Right lobe of liver (tissue), 6 donors: Measurements from ENCODE around the gene ELP2. TPM values are rescaled to one million over a fixed set of nuclear protein-coding genes. Genes with fewer than 3 reads are reported as not detected.

Source experiments
- ATAC-seq, 4 donors: fragments of 200-7000 bp; cut with Tn5 transposase; one replicate each; pipeline ENCODE4 v1.9.1; 2020; ENCODE audit warnings: mild to moderate bottlenecking in 4 of 4, moderate library complexity in 4 of 4
- DNase-seq, 3 donors: peaks; one replicate each; pipeline ENCODE4 v3.0.0-alpha.2; 2020
- H3K27ac ChIP-seq, 3 donors: fragments of 200-600 bp; one replicate each; pipeline ENCODE4 v1.8.0; 2022
- H3K27me3 ChIP-seq, 2 donors: fragments of 200-600 bp; one replicate each; pipeline ENCODE4 v1.8.0; 2022
- H3K36me3 ChIP-seq, 4 donors: fragments of 200-600 bp; sonication (generic) in 1 of 4; one replicate each; pipeline versions ENCODE4 v1.5.1 to v1.8.0; 2017 to 2022; ENCODE audit warnings: control low read depth in 1 of 4
- H3K4me1 ChIP-seq, 4 donors: fragments of 200-600 bp; sonication (generic) in 1 of 4; one replicate each; pipeline versions ENCODE4 v1.5.1 to v1.8.0; 2017 to 2022; ENCODE audit warnings: control low read depth in 1 of 4
- H3K4me3 ChIP-seq, 3 donors: fragments of 200-600 bp; one replicate each; pipeline ENCODE4 v1.8.0; 2022
- H3K9me3 ChIP-seq, 4 donors: fragments of 200-600 bp; sonication (generic) in 1 of 4; one replicate each; pipeline versions ENCODE4 v1.5.1 to v1.8.0; 2017 to 2022; ENCODE audit warnings: control low read depth in 1 of 4
- POLR2A ChIP-seq: fragments of 450-650 bp; IDR thresholded peaks from one replicate; pipeline ENCODE4 v1.6.1; 2017; ENCODE audit warnings: antibody characterized with exemption, mild to moderate bottlenecking
- WGBS: methylation state at CpG from one replicate; pipeline ENCODE4 v1.1.6; 2018; ENCODE audit warnings: low coverage, low lambda C conversion rate; ENCODE audit not compliant: insufficient coverage; ENCODE audit errors: missing lambda C conversion rate; 5-methylcytosine and 5-hydroxymethylcytosine counted together
- intact Hi-C, 2 donors: fragments of 100-400 bp; cut with DNase I; formaldehyde crosslinking; loops; one replicate each; pipeline versions ENCODE4 v1.11.2 to v1.14.1; 2022
- total RNA-seq, 6 experiments: library from RNA; depleted of rRNA in 2 of 6; stranded (reverse); fragments of >200 nt in 2 of 6; fragmentation: NEBNext Ultra II Directional in 3 of 6; extraction: Animal tissue kit (Norgen Biotek cat#: 25700) in 3 of 6; gene quantifications; one replicate each; pipeline versions ENCODE4 v1.1.0 to v1.2.4, GENCODE V29; 2016 to 2023
- TF ChIP-seq, protein P1 (sequence below), 4 donors: fragments of 200-600 bp in 3 of 4; fragments of 450-650 bp in 1 of 4; IDR thresholded peaks; one replicate each; pipeline versions ENCODE4 v1.5.1 to v1.8.0; 2016 to 2022; ENCODE audit warnings: antibody characterized with exemption in 4 of 4, mild to moderate bottlenecking in 2 of 4
- donor health status: DM: no; HTN: yes; CAD: no.
- donor health status: DM: no; HTN: no; CAD: no.
- donor health status: DM: no; HTN: no; CAD: no.
- donor health status: DM: no; HTN: yes; CAD: no.
- donor health status: DM: no; HTN: yes; CAD: no.

The ELP2 gene
- total RNA-seq, 6 experiments from 2014 or later, result 26.9 to 58.7 (median 50.3) TPM

GRCh38 chr18:36099311-36099710 is 30.4 kb upstream of the ELP2 start:
- ATAC-seq, result no peak
- DNase-seq, result no peak

DNA sequence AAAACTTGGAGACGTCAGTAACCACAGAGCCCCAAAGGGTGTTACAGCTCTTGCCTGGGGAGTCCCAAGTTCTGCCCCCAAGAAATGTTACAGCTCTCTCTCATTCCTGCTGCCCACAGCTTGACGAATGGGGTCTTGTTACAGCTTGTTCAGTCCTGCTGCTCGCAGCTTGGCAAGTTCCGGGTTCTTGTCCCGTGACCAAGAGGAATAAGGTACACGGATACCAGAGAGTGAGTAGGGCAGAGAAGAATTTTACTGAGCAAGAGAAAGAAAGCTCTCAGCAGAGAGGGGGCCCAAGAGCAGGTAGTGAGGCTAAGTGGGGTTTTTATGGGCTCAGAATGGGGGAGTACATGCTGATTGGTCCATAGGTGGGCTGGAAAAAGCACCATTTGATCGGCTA is 27.8 kb upstream of the ELP2 start:
- H3K36me3 ChIP-seq, result no peaks in the 10 kb centered on the region
- H3K9me3 ChIP-seq, result no peaks in the 10 kb centered on the region
- H3K27ac ChIP-seq, result no peak overlapping the region
- DNase-seq (no peak), ATAC-seq (no peak)
- H3K4me1 ChIP-seq, result no peaks in the 10 kb centered on the region
- TF ChIP-seq, protein P1, sequence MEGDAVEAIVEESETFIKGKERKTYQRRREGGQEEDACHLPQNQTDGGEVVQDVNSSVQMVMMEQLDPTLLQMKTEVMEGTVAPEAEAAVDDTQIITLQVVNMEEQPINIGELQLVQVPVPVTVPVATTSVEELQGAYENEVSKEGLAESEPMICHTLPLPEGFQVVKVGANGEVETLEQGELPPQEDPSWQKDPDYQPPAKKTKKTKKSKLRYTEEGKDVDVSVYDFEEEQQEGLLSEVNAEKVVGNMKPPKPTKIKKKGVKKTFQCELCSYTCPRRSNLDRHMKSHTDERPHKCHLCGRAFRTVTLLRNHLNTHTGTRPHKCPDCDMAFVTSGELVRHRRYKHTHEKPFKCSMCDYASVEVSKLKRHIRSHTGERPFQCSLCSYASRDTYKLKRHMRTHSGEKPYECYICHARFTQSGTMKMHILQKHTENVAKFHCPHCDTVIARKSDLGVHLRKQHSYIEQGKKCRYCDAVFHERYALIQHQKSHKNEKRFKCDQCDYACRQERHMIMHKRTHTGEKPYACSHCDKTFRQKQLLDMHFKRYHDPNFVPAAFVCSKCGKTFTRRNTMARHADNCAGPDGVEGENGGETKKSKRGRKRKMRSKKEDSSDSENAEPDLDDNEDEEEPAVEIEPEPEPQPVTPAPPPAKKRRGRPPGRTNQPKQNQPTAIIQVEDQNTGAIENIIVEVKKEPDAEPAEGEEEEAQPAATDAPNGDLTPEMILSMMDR (IDR thresholded peaks at IDR 0.05), result no peak
- no peak for TF ChIP-seq POLR2A
- H3K27me3 ChIP-seq, result no peaks in the 10 kb centered on the region
- no peak overlapping the region for H3K4me3 ChIP-seq
- 89% methylated on average over 4 of the region's 7 CpGs for WGBS
- intact Hi-C loops, result loop anchor here in 1 of 2 donors (5.0 kb wide), 1 partner anchor 180 kb away; no protein-coding TSS in a partner anchor

More at GRCh38 chr18:36099311-36099710, 30.4 kb upstream of the ELP2 start:
- no peaks in the 10 kb centered on the region for H3K4me1 ChIP-seq
- no peaks in the 10 kb centered on the region for H3K27me3 ChIP-seq
- H3K27ac ChIP-seq, result no peak overlapping the region
- intact Hi-C loops, result loop anchor here in 1 of 2 donors (5.0 kb wide), 1 partner anchor 188 kb away; no protein-coding TSS in a partner anchor
- H3K9me3 ChIP-seq, result no peaks in the 10 kb centered on the region
- H3K4me3 ChIP-seq, result no peak overlapping the region
- no peaks in the 10 kb centered on the region for H3K36me3 ChIP-seq
- TF ChIP-seq, protein P1 (IDR thresholded peaks at IDR 0.05), result no peak
- no peak for TF ChIP-seq POLR2A

DNA sequence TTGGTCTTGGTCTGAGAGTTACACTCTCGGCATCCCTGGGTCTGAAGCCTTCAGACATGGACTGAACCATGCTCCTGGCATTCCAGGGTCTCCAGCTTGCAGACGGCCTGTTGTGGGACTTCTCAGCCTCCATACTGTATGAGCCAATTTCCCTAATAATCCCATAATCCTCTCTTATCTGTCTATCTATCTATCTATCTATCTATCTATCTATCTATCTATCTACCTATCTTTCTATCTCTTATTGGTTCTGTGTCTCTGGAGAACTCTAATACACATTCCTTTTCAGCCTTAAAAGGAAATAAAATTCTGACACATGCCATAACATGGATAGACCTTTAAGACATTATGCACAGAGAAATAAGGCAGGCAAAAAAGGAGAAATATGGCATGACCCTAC is 24.9 kb upstream of the ELP2 start:
- no peak for TF ChIP-seq POLR2A
- TF ChIP-seq, protein P1 (IDR thresholded peaks at IDR 0.05), result no peak
- H3K4me3 ChIP-seq, result no peak overlapping the region
- no peaks in the 10 kb centered on the region for H3K9me3 ChIP-seq
- no peaks in the 10 kb centered on the region for H3K4me1 ChIP-seq
- DNase-seq (no peak), ATAC-seq (no peak)
- intact Hi-C loops, result loop anchor here in 1 of 2 donors (5.0 kb wide), 1 partner anchor 178 kb away; no protein-coding TSS in a partner anchor
- WGBS, result 100% methylated on average over 1 of the region's 2 CpGs
- H3K36me3 ChIP-seq, result no peaks in the 10 kb centered on the region
- no peaks in the 10 kb centered on the region for H3K27me3 ChIP-seq
- H3K27ac ChIP-seq, result no peak overlapping the region

- no peak overlapping the region for H3K27ac ChIP-seq
- no peaks in the 10 kb centered on the region for H3K27me3 ChIP-seq
- TF ChIP-seq, protein P1 (IDR thresholded peaks at IDR 0.05), result no peak
- TF ChIP-seq POLR2A, result no peak
- H3K4me3 ChIP-seq, result no peak overlapping the region
- peaks cover 0 to 9% (median 0%) of the 10 kb centered on the region in 4 donors for H3K36me3 ChIP-seq
- no peaks in the 10 kb centered on the region for H3K9me3 ChIP-seq
- no peak for DNase-seq
- no peak for ATAC-seq
- no peaks in the 10 kb centered on the region for H3K4me1 ChIP-seq
- intact Hi-C loops, result no loop called here
Observed at GRCh38 chr18:36107477-36107876, 22.2 kb upstream of the ELP2 start.

DNA sequence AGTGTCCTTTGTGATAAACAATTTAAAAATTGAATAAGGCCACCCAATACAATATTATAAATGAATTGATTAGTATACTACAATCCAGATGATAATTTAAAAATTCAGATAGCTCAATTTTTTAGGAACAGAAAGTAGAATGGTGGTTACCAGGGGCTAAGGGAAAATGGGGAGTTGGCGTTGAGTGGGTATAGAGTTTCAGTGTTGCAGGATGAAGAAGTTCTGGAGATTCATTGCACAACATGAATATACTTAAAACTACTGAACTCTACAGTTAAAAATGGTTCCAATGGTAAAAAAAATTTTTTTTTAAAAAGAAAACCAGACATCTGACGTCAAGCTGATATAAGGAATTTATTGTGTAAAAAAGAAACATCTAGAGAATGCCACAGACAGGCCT is 21.5 kb upstream of the ELP2 start:
- intact Hi-C loops, result no loop called here
- no peak overlapping the region for H3K27ac ChIP-seq
- no peaks in the 10 kb centered on the region for H3K27me3 ChIP-seq
- DNase-seq, result no peak
- H3K9me3 ChIP-seq, result no peaks in the 10 kb centered on the region
- H3K36me3 ChIP-seq, result peaks cover 0 to 14% (median 3%) of the 10 kb centered on the region in 4 donors
- TF ChIP-seq, protein P1 (IDR thresholded peaks at IDR 0.05), result no peak
- TF ChIP-seq POLR2A, result no peak
- no peaks in the 10 kb centered on the region for H3K4me1 ChIP-seq
- WGBS, result 38% methylated on average over 2 of the region's 2 CpGs
- no peak overlapping the region for H3K4me3 ChIP-seq
- no peak for ATAC-seq
